ENCODE data around the gene LCN10. TPM values are rescaled to one million over a fixed set of nuclear protein-coding genes. Genes with fewer than 3 reads are reported as not detected.

The LCN10 gene
- total RNA-seq, 1 experiment from 2014 or later: not detected

- H3K9me3 Mint-ChIP-seq (ENCODE audit: unreplicated experiment): no peaks in the 10 kb centered on the region
- H3K27me3 Mint-ChIP-seq (ENCODE audit: insufficient read depth, unreplicated experiment): no peaks in the 10 kb centered on the region
- ChIA-PET CTCF (no interaction called here), POLR2A (no interaction called here)
- no peaks in the 10 kb centered on the region for H3K27me3 ChIP-seq (replicated peaks; ENCODE audit: control insufficient read depth, insufficient read depth, low read length)
- BruUV-seq (replicated peaks): no TSS peak
- no peaks in the 10 kb centered on the region for H3K36me3 ChIP-seq (ENCODE audit: control insufficient read depth, insufficient read depth, low read length)
- no peaks in the 10 kb centered on the region for H3K9me3 ChIP-seq
- H3K4me1 Mint-ChIP-seq (ENCODE audit: low read depth, unreplicated experiment): peaks cover 14% of the 10 kb centered on the region
- intact Hi-C loops (cut with micrococcal nuclease; ENCODE audit: unreplicated experiment): no loop called here
- H3K4me1 ChIP-seq: peaks cover 7% of the 10 kb centered on the region
- H3K4me3 ChIP-seq (ENCODE audit: low read depth, low read length): no peak overlapping the region
- H3K4me3 Mint-ChIP-seq (ENCODE audit: unreplicated experiment): no peak overlapping the region
- no peaks in the 10 kb centered on the region for H3K36me3 Mint-ChIP-seq (ENCODE audit: insufficient read depth, unreplicated experiment)
- DNase-seq: no peak
- TF ChIP-seq CTCF (IDR thresholded peaks at IDR 0.05; ENCODE audit: insufficient read depth in 1 of 2, low read depth in 1 of 2, low read length in 1 of 2, severe bottlenecking in 1 of 2, unreplicated experiment in 1 of 2): no peak
- H3K27ac Mint-ChIP-seq (ENCODE audit: unreplicated experiment): no peak overlapping the region
Observed at GRCh38 chr9:136765041-136765440, 22.3 kb upstream of the LCN10 start.

- Mint-ChIP-seq H3K9me3 (ENCODE audit: unreplicated experiment) (no peaks in the 10 kb centered on the region), H3K27ac (ENCODE audit: unreplicated experiment) (no peak within 1 kb of the TSS), H3K36me3 (ENCODE audit: insufficient read depth, unreplicated experiment) (no peaks in the 10 kb centered on the region), H3K4me3 (ENCODE audit: unreplicated experiment) (no peak within 1 kb of the TSS), H3K4me1 (ENCODE audit: low read depth, unreplicated experiment) (peaks cover 14% of the 10 kb centered on the region), H3K27me3 (ENCODE audit: insufficient read depth, unreplicated experiment) (no peaks in the 10 kb centered on the region)
- DNase-seq: no peak
- BruUV-seq (replicated peaks): no TSS peak
- CTCF ChIA-PET: no interaction called here
- H3K27me3 ChIP-seq (replicated peaks; ENCODE audit: control insufficient read depth, insufficient read depth, low read length): no peaks in the 10 kb centered on the region
- TF ChIP-seq CTCF (IDR thresholded peaks at IDR 0.05; ENCODE audit: insufficient read depth in 1 of 2, low read depth in 1 of 2, low read length in 1 of 2, severe bottlenecking in 1 of 2, unreplicated experiment in 1 of 2): no peak
- POLR2A ChIA-PET: no interaction called here
- H3K9me3 ChIP-seq: no peaks in the 10 kb centered on the region
- no peak within 1 kb of the TSS for H3K4me3 ChIP-seq (ENCODE audit: low read depth, low read length)
- no peaks in the 10 kb centered on the region for H3K36me3 ChIP-seq (ENCODE audit: control insufficient read depth, insufficient read depth, low read length)
- intact Hi-C loops (cut with micrococcal nuclease; ENCODE audit: unreplicated experiment): no loop called here
- peaks cover 7% of the 10 kb centered on the region for H3K4me1 ChIP-seq
Observed at GRCh38 chr9:136764301-136764891, 21.7 kb upstream of the LCN10 start, which contains the start of gene LCN15. Gene LCN15 (minus strand): TSS chr9:136764518. CDS start chr9:136764488, 30 bp downstream.

- no peak overlapping the region for H3K4me3 Mint-ChIP-seq (ENCODE audit: unreplicated experiment)
- no peaks in the 10 kb centered on the region for H3K9me3 Mint-ChIP-seq (ENCODE audit: unreplicated experiment)
- ChIA-PET POLR2A (no interaction called here), CTCF (no interaction called here)
- Histone ChIP-seq H3K4me1 (peaks cover 7% of the 10 kb centered on the region), H3K27me3 (replicated peaks; ENCODE audit: control insufficient read depth, insufficient read depth, low read length) (no peaks in the 10 kb centered on the region), H3K9me3 (no peaks in the 10 kb centered on the region), H3K4me3 (ENCODE audit: low read depth, low read length) (no peak overlapping the region), H3K36me3 (ENCODE audit: control insufficient read depth, insufficient read depth, low read length) (no peaks in the 10 kb centered on the region)
- H3K4me1 Mint-ChIP-seq (ENCODE audit: low read depth, unreplicated experiment): peaks cover 14% of the 10 kb centered on the region
- no peak for TF ChIP-seq CTCF (IDR thresholded peaks at IDR 0.05; ENCODE audit: insufficient read depth in 1 of 2, low read depth in 1 of 2, low read length in 1 of 2, severe bottlenecking in 1 of 2, unreplicated experiment in 1 of 2)
- no peak for DNase-seq
- no peak overlapping the region for H3K27ac Mint-ChIP-seq (ENCODE audit: unreplicated experiment)
- no TSS peak for BruUV-seq (replicated peaks)
- no peaks in the 10 kb centered on the region for H3K27me3 Mint-ChIP-seq (ENCODE audit: insufficient read depth, unreplicated experiment)
- no peaks in the 10 kb centered on the region for H3K36me3 Mint-ChIP-seq (ENCODE audit: insufficient read depth, unreplicated experiment)
- intact Hi-C loops (cut with micrococcal nuclease; ENCODE audit: unreplicated experiment): no loop called here
Observed at GRCh38 chr9:136763649-136764035, 20.9 kb upstream of the LCN10 start.
